Measurements from ENCODE around the gene FXYD7.

Gene FXYD7

DNA sequence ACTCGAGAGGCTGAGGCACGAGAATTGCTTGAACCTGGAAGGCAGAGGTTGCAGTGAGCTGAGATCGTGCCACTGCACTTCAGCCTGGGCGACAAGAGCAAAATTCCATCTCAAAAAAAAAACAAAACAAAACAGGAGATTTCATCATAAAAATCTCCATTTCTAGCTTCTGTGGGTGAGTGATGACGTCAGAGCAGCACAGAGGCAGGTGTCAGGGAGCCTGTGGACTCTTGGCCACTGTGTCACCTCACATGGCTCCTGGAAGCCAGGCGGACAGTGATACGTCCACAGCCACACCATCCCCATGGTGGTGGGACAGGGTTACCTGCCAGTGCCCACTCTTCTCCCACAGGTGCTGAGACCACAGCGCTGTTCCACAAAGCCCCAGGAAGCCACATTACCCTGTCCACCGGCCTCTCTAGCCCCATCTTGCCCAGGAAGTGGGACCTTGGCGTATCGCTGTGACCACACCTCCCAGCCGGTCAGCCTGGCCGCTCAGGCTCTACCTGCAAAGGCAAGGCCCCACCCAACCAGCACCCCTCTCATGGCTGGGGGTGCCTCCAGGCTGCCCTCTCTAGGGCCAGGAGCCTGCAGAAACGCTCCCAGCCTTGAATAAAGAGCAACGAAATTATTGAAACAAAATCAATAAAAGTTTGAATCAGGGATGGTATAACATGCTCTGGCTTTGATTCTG lies 29.9 kb upstream of the FXYD7 start:
- DNase-seq, result no peak

DNA sequence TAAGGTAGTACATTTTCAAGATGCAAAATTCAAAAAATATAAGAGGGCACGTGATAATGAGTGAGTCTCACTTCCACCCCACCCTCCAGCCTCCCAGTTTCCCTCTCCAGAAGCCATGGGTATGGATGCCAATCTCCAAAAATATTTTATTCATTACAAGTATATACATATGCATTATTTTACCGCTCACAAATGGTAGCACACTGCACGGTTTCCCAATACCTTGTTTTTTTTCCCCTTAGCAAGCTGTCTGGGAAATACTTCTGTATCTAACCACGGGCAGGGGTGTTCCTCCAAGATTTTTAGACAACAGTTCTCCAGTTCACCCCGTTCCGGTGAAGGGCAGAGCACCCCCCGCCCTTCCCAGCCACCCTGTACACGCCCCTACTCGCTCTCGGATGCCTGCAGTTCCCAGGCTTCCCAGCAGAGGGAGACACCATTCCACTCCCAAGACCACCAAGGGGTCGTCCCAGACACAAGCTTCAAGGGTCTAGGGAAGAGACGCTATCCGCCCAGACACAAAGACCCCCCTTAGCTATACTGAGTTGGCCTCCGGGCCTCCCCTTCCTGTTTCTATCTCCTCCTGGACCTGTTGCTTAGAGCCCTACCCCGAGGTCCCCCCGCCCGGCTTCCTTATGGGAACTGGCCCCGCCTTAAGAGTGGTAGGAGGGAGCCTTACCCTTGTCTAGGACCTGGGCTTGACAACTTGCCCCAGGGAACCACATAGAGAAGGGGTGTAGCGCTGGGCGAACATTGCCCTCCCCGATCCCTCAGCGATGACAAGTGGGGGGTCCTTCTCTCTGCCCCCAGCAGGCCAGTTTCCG lies 28.5 kb upstream of the FXYD7 start:
- peak; percentile 78 for DNase-seq

DNA sequence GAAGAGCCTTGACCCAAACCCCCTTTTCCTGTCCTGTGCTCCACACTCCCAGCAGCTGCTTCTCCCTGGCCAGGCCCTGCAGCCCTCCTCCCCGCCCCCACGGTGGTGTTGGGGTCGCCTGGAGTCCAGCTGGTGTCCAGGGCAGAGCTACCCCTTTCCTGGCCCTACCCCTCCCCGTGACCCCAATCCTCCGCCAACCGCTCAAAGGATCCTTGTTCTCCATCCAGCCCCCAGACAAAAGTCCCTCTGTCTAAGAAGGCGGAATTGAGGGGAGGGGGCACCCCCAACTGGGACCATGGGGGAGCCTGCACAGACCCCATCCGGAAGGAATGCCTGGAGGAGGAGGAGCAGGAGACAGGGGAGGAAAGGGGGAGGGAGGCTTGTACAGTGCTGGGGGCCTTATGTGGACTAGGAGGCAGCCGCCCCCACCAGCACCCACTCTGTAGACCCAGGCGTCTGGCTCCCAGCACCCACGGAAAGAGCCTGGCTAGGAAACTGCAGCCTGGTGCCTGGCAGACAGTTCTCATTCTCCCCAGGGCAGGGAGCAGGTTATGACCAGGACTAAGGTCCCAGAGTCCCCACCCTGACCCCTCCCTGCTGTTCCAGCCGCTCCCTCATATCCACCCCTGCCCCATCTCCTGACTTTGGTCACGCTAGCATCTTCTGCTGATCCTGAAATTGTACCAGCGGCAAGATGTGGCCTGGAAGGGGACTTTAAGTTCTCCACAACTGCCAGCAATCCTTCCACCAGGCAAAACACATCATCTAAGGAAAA lies 27.7 kb upstream of the FXYD7 start, which contains the start of gene FXYD3:
FXYD3 (plus strand) TSS at position 647 of the 775 bp plus-strand sequence. CDS start 3,554 bp downstream, outside the sequence.
- no peak for DNase-seq

DNA sequence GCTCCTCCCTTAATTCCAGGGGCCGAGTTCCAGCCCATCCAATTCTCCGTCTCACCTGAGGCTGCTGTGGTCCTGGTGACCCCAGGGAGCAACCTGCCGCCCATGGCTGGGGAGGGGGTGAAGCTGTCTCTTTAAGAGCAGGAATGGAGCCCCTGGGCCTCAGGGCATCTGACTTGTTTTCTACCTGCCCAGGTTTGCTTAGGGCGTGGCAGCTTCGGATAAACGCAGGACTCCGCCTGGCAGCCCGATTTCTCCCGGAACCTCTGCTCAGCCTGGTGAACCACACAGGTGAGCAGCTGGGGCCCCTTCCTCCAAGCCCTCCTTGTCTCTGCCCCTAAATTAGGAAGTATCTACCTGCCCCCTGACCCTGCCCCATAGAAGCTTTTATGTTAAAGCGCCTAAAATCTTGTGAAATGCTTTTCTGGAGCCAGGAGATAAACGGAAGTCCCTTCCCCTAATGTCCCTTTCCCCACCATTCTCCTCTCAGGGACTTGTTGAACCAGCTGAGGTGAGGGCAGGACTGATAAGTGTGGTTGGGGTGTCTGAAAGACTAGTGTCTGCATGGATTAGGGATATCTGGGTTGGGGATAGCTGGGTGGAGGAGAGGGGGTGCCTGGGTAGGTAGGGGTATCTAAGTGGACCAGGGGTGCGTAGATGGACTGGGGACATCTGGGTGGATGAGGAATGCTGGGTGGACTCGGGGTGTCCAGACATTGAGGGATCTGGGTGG lies 26.8 kb upstream of the FXYD7 start:
- no peak for DNase-seq

DNA sequence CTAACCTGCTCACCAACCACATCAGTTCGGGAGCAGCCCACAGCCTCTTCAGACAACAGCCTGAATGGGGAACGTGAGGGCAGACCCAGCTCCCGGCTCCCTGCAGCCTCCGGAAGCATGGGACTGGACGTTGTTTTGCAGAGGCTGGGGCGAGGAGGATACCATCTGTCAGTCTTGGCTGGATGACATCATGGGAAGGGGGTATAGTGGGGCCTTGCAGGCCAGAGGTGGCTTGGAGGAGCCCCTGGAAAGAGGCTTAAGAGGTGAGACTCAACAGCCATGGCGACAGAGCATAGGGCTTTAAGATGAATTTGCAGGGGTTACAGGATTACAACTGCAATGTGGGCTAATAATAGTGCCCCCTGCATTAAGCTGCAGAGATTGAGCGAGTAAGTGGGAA lies 25.9 kb upstream of the FXYD7 start:
- no peak for DNase-seq

DNA sequence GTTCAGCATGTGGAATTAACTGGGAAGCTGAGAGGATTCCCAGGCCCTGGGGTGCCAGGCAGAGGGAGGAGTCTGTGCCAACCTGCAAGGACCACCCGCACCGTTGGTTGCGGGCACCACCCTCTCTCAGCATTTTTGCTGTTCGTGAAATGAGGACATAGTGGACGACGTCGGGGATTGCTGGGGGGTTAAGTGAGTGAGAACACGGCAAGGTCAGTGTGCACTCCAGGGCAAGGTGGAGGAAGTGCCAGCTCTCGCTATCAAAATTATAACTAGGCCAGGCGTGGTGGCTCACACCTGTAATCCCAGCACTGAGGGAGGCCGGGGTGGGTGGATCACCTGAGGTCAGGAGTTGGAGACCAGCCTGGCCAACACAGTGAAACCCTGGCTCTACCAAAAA lies 25.3 kb upstream of the FXYD7 start:
- no peak for DNase-seq

DNA sequence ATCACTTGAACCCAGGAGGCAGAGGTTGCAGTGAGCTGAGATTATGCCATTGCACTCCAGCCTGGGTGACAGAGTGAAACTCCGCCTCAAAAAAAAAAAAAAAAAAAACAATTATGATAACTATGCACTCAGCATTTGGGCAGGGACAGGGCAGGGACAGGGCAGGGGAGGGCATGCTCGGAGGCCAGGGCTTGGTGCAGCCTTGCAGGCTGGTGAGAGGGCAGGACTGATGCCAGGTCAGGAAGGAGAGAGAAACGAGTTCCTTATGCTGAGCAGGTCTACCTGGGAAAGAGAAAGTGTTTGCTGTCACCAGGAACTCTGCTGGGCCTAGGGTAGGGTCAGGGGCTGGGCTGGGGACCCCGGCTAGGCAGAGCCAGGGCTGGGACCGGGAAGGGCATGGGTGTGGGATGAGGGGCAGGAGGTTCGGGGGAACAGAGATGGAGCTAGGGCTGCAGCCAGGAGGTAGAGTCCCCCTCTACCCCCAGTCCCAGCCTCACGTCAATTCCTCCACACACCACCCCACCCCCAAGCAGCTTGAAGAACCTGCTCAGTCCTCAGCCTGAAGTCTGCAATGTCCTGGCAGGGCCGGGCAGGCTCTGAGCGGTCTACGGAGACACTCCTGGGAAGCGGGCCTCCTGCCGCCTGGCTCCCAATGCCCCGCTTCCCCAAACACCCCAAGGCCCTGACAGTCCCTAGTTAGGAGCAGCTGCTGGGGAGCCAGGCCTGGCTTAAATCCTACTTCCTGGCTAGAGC lies 24.6 kb upstream of the FXYD7 start:
- no peak for DNase-seq

DNA sequence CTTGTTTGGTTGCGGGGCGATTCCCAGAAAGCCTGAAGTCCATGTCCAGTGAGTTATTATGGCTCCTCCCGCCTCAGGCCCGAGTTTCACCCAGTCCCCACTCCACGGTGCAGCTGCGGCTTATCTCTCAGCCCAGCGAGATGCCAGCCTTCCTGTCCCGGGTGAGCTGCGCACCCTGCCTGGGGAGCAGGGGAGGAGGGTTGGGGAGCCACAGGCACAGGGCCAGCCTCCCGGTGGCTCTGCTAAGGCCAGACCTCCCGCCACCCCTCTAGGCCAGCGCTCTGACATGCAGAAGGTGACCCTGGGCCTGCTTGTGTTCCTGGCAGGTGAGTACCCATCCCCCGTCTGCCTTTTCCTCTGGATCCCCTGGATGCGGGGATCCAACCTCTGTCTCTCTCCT lies 24.0 kb upstream of the FXYD7 start:
- no peak for DNase-seq

DNA sequence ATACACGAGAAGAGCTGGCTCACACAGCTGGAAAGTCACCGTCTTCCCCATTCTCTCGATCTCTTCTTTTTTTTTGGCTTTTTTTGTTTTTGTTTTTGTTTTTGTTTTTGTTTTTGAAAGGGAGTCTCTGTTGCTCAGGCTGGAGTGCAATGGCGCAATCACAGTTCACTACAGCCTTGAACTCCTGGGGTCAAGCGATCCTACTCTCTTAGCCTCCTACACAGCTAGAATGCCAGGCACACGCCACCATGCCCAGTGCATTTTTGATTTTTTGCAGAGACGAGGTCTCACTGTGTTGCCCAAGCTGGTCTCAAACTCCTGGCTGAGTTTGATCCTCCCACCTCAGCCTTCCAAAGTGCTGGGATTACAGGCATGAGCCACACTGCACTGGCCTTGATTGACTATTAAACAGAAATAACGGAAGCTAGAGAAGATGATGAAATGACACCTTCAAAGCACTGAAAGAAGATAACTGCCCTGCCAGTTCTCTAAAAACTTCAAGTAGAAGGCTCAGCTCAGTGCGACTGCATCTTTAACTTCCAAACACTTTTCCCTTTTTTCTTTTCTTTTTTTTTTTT lies 23.4 kb upstream of the FXYD7 start:
- no peak for DNase-seq

DNA sequence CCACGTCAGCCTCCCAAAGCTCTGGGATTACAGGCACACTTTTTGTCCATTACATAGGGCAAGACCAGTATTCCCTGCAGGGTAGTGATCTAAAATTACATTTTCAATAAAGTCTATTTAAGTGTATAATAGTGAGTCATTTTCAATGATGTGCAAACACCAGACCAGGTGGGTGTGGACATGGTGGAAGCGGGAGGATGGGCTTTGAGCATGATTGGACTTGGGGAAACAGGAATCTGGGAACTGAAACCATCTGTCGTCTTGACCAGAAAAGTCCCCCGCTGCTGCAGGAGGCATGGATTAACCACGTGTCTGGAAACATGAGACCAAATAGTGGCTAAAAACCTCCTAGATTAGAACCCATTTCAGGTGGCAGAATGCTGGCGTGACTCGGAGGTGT lies 22.6 kb upstream of the FXYD7 start:
- DNase-seq, result no peak

DNA sequence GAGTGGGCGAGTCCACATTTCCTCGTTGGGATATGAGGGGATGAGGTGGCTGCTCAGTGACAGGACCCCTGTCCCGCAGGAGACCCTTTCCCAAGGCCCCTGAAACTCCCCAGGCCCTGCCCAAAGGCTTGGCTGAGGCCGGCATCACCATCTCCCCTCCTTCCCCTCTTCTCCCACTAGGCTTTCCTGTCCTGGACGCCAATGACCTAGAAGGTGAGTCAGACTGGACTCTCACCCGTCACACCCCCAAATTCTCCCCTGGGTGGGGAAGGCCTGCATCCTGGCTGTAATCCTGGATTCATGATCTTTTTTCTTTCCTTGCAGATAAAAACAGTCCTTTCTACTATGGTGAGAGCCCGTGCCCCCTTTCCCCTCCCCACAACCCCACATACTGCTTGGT lies 22.2 kb upstream of the FXYD7 start:
- no peak for DNase-seq

DNA sequence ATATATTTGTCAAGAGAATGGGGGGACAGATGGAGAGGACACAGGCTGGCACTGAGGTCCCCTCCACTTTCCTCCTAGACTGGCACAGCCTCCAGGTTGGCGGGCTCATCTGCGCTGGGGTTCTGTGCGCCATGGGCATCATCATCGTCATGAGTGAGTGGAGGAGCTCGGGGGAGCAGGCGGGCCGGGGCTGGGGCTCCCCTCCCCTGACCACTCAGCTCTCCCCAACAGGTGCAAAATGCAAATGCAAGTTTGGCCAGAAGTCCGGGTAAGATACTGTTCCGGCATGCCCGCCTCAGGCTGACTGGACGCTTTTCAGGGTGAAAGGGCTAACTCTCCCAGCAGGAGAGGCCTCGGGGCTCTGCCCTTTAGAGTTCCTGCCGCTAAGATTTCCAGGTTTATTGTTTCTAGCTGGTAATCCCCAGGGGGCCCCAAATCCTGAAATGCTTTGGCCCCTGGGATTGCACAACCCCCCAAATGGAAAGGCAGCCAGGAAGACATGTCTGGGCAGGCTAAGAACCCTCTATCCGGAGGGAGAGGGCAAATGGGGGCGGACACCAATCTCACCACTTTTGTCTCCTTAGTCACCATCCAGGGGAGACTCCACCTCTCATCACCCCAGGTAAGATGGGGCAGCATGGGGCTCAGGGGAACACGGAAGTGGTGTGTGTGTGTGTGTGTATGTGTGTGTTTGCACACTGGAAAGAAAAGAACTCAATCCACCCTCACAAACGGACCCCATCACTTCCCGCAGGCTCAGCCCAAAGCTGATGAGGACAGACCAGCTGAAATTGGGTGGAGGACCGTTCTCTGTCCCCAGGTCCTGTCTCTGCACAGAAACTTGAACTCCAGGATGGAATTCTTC lies 20.1 kb upstream of the FXYD7 start:
- DNase-seq, result no peak

DNA sequence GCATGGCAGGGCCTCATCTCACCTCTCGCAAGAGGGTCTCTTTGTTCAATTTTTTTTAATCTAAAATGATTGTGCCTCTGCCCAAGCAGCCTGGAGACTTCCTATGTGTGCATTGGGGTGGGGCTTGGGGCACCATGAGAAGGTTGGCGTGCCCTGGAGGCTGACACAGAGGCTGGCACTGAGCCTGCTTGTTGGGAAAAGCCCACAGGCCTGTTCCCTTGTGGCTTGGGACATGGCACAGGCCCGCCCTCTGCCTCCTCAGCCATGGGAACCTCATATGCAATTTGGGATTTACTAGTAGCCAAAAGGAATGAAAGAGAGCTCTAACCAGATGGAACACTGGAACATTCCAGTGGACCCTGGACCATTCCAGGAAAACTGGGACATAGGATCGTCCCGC lies 19.5 kb upstream of the FXYD7 start:
- no peak for DNase-seq

DNA sequence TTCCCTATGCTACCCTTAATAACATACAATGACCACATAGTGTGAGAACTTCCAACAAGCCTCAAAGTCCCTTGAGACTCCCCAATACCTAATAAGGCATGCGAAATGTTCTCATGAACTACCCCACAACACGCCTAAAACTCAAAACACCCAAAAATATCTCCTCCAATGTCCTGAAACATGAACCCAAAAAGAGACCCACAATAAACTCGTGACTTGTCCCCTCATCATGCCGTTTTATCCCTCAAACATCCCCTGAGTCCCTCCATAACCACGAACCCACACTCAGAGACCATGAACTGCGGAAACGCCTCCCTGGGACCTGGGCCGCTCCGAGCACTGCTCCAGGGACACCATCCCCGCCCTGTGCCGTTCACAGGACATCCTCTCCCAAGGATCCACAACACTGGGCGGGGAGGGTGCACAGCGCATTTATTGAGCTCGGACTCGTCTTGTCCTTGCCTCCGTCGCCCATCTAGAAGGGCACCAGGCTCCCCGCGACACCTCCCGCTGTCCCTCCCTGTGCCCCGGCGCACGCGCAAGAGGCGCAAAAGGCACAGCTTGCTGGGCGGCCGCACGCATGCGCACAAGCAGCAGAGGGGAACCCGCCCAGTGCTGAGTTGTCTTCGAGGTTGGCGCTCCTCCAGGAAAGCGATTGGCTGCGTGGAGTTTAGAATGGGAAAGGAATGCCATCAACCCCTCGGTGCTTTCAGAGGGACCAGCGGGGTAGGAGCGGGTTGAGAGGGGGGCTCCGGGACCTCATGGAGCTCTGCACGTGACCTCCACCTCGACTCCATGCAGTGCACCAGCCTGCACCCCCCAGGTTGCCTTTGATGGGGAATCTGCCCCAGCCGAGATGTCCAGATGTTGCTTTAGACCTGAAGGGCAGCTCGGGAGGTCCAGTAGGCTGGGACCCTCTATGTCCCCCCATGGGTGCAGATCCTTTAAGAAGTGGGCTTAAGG lies 18.7 kb upstream of the FXYD7 start:
- peak; percentile 86 for DNase-seq

DNA sequence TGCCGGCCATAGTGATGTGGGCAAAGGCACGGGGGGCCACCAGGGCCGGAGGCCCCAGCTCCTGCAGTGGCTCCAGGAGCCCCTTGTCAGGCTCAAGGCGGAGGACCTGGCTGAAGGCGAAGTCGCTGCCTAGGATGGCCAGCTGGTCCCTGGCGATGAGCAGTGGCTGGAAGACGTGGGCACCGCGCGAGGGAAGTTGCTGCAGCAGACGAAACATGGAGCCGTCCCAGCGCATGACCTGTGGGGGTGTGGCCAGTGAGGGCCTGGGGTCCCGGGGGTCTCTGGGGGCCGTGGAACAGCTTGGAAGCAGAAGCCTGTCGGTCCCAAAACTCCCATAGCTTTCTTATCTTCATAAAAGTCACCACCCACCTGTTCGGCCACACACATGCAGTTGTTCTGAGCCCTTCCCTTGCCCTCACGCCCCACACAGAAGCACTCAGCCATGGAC lies 17.8 kb upstream of the FXYD7 start:
- no peak for DNase-seq

DNA sequence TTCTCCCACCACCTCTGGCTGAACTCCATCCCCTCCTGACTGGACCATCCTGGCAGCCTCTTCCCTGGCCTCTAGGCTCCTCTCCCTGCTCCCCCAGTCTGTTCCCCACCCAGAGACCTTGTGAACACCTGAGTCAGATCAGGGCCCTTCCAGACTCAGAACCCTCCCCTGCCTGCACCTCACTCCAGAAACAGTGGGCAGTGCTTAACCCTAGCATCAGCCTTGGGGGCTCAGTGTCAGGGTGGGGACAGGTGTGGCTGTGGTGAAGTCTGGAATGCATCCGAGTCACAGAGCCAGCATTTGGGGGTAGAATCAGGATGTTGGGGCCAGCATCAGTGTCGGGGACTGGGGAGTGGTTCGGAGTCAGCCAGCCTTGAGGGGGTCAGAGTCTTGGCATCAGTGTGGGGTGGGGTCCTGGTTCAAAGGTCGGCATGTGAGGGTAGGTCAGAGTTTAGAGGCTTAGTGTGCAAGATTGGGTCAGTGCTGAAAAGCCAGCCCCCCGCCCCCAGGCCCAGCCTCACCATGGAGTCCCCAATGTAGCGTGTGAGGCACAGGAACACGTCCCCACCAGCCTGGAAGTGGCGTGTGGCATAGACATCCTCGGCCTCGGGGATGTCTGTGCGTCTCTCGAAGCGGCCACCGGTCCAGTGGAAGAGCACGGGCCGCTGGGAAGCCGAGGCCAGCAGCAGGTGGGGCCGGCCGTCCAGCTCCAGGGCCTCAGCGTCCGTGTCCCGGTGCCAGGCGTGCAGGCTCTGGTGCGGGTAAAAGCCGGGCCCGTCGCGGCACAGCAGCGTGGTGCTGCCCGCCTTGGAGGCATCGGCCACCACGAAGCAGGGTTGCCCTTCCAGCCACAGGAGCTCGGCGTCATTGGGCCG lies 17.1 kb upstream of the FXYD7 start:
- DNase-seq, result no peak

DNA sequence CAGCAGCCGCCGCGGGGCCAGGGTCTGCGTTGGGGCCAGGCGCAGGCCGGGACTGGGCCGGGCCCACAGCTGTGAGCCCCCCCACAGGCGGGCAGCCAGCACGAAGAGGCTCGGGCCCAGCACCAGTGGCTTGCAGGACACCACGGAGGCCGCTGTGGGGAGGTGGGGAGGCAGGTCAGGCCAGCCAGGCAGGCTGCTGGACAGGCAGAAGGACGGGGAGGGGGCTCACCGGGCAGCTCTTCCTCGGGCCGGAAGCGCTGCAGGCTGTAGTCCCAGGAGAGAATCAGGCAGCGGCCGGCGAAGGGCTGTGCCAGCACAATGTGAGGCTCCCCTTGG lies 16.5 kb upstream of the FXYD7 start:
- no peak for DNase-seq

DNA sequence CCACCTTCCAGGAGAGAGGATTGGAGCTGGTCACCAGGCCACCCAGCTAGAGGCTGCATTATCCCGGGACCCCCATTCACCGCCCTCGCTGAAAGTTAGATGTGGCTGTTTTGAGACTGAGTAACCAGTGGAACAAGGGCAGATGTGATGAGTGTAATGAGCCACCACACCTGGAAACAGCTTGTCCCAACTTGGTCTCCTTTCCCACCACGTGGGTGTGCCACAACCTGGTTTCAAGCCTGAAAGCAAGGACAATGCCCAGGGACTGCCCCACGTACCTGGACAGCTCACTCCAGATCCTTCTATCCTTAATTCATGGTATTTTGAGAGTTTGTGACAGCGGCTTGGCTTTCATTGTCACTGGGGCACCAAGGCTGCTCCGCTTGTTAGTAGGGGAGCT lies 15.2 kb upstream of the FXYD7 start:
- no peak for DNase-seq

All from activated T-cell treated with anti-CD3 and anti-CD28 coated beads, Interleukin-2, amount 50 U/mL, for 1 hour (primary cell).